Stimulated activated CD4-positive, alpha-beta T cell treated with anti-CD3 and anti-CD28 coated beads, Interleukin-12 subunit alpha, Interleukin-12 subunit beta, amount 100 ng/mL, for 48 hours (primary cell): ENCODE measurements around the gene MKNK1.
"Not testable (repeated sequence)": the region's sequence is repeated elsewhere in the genome, so short reads cannot be mapped to it uniquely, and the experiment has no call there.

Source experiments
- DNase-seq, 3 donors: peaks; one replicate each; pipeline ENCODE4 v3.0.0-alpha.2; 2020; ENCODE audit warnings: low read depth in 2 of 3, low spot score in 1 of 3

The MKNK1 gene

DNA sequence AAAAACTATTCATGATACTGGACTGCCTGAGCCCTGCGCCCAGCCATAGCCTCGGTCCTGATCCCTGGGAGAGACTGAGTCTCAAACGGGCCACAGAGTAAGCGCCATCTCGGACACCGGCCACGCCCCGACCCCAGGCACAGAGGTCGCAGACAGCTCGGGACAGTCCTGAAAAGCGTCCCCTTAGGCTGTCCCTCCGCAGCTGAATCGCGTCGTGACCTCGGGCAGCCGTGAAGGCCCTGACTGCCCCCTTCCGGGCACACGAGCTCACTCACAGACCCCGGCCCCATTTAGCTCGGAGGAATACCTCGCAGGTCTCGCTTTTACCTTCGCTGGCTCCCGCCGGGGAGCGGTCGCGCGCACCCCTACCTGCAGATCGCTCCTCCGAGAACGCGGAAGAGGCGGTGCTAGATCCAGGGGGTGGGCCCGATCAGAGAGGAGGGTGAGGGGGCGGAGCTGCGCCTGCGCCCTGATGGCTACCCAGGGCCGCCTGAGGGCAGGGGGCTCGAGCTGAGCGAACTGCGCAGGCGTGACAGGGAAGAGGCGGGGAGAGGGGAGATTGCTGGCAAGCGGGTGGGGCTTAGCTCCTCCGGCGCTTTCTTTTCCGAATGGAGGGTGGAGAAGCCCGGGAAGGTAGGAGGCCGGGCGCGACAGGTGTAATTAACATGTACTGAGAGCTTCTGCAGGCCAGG, at the start of gene MKNK1:
Gene MKNK1, minus strand, starts transcription at position 411 of the 692 bp plus-strand sequence. CDS start 20,941 bp downstream, outside the sequence.
- peak; percentile 93 to 98 (median 94) for DNase-seq

DNA sequence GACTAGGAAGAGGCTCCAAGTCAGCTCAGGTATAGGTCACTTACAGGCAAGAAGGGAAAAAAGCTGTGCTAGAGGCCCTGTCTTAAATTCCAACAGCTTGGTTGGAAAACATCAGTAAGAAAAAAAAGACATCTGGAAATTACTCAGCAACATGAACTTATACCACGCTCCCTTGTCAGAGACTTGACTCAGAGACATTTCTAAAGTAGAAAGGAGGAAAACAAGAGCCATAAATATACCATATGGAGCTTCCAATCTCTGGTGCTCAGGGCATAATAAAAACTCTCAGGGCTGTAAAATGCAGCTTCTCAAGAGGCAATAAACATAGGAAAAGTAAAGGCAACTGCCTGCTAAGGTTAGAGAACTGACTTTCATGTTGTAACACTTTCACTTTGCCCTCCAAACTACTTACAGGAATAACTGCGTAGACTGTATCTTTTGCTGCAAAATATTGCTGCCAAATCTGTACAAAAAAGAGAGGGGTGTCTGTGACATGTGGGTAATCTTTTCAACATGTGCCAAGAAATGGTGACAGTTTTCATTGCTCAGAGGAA, 49.4 kb upstream of the MKNK1 start:
- DNase-seq = no peak

DNA sequence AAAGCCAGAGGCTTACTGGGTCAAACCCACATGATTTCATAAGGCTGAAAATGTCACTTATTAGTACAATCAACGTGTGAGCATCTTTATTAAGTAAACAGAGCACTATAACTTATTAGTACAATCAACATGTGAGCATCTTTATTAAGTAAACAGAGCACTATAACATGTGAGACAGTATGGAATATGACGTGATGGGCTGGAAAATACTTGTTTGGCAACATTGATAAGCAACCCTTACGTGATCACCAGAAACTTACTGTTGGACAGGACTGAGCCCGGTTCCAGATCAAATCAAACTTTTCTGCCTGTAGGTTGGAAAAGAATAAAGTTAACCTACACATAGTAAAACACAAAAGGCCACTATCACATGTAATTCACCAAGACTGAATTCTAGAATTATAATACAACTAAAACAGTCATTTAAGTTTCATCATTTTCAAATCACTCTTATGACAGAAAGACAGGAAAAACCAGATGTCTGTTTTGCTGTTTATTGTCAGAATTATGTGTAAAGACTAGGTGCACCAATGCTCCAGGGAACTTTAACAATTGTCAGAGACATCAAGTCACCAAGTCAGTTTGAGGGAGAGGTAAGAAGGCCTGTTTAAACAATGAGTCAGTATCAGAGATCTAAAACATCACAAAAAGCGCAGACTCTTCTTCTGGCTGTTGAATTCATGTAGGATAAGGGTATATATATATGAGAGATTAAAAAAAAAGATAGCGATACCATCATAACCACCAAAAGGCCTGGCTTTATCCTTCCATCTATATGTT, 48.4 kb upstream of the MKNK1 start:
- no peak for DNase-seq

DNA sequence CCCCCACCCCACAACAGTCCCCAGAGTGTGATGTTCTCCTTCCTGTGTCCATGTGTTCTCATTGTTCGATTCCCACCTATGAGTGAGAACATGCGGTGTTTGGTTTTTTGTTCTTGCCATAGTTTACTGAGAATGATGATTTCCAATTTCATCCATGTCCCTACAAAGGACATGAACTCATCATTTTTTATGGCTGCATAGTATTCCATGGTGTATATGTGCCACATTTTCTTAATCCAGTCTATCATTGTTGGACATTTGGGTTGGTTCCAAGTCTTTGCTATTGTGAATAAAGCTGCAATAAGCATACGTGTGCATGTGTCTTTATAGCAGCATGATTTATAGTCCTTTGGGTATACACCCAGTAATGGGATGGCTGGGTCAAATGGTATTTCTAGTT, 47.1 kb upstream of the MKNK1 start:
- not testable (repeated sequence) for DNase-seq

DNA sequence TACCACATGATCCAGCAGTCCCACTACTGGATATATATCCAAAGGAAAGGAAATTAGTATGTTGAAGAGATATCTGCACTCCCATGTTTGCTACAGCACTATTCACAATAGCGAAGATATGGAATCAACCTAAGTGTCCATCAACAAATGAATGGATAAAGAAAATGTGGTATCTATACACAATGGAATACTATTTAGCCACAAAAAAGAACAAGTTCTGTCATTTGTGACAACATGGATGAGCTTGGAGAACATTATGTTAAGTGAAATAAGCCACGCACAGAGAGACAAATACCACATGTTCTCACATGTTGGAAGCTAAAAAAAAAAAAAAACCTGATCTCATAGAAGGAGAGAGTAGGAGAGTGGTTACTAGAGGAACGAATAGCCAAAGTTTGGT, 46.4 kb upstream of the MKNK1 start:
- DNase-seq = no peak

DNA sequence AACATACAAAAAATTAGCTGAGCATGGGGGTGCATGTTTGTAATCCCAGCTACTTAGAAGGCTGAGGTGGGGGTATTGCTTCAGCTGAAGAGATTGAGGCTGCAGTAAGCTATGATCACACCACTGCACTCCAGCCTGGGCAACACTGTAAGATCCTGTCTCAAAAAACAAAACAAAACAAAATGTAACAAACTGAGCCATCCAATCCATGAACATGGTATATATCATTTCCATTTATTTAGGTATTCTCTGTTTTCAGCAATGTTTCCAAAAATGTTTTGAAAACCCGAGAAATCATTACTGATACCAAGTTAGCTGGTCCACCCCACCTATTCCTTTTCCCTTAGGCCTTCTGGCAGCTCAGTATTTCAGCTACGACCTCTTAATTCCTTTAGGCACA, 45.7 kb upstream of the MKNK1 start:
- no peak for DNase-seq

DNA sequence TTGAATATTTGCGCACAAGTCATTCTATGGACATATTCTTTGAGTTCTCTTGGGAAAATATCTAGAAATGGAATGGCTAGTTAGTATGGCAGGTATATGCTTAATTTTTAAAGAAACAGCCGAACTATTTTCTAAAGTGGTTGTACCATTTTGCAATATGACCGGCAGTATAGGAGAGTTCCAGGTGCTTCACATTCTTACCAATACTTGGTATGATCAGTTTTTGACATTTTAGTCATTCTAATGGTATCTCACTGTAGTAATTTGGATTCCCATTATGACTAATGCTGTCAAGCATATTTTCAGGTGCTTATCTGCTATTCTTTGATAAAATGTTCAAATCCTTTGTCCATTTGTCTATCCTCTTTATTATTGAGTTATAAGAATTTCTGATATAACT, 43.5 kb upstream of the MKNK1 start:
- no peak for DNase-seq

DNA sequence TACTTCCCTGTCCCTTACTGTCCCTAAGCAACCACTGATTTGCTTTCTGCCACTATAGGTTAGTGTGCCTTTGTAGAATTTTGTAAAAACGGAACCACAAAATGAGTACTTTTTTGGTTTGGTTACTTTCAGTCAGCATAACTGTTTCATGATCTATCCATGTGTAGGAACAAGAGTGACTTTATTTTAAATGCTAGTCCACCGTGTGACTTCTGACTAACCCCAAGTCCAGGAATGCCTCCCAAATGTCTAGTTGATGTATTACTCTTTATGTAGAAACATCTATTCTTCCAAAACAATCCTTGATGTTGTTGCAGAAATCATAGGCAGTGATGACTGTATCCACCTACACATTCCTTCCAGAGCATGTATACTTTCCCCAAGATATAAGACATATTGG, 42.8 kb upstream of the MKNK1 start:
- no peak for DNase-seq

DNA sequence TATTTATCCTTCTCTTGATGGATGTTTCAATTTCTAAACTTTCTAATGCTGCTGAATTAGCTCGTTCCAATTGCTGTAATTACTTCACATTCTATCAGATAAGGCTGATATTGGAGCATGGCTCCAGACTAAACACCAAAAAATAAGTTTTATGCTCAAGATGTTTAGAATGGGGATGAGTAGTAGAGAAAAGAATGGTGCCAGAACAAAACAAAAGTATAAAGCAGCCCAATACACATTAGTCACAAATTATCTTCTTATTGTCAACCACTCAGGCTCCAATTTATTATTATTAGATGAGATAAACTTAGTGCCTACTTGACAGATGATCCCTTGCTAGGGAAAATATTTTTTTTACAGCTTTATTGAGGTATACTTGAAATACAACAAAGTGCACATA, 42.3 kb upstream of the MKNK1 start:
- no peak for DNase-seq

DNA sequence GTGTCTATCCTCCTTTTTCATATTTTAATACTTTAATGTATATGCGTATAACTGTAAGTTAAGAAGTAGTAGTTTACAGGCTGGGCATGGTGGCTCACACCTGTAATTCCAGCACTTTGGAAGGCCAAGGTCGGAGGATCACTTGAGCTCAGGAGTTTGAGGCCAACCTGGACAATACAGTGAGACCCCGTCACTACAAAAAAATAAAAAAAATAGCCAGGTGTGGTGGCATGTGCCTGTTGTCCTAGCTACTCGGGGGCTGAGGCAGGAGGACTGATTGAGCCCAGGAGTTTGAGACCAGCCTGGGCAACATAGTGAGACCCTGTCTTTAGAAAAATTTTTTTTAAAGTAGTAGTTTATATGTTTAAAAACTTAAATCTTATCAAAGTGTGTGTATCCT, 41.7 kb upstream of the MKNK1 start:
- no peak for DNase-seq

DNA sequence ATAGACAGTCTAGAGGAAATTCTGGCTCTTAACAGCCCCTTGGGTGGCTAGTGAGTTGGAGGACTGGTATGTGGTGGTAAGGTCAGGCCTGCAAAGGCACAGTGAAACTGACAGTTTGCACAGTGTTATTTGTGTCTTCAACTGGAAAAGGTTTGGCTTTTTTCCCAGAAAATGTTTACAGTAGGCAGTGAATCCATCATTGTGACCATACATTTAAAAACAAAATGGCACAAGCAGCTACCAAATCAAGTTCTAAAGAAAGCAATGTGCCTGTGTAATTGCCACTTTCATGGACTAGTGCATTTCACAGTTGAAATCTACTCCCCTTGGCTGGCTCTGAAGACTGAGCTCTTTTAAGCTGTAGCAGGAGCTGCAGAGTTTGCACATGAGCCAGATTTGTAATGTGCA, 39.3 kb upstream of the MKNK1 start:
- no peak for DNase-seq

DNA sequence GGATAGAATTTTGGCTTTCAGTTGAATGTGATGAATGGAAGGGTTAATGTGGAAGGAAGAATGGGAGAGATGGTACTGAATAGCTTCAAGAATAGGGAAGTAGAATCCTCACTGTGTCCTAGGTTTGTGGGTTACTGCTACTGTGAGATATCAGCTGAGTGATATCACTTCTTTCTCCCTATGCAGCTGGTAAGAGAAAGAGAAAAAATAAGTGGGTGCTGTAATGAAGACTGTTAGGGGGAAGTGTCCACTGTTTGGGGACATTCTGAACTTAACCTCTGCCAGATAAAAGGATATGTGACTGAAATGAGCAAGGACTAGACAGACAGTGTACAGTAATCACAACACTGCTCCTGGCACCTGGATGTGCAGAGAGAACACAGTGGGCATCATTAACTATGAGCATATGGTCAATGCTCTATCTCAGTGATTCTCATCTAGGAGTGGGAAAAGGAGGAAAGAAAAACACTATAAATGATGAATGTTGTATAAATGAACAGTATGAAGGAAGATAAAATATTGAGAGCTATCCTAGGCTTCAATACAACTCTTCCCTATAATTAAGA, 38.1 kb upstream of the MKNK1 start:
- no peak for DNase-seq

DNA sequence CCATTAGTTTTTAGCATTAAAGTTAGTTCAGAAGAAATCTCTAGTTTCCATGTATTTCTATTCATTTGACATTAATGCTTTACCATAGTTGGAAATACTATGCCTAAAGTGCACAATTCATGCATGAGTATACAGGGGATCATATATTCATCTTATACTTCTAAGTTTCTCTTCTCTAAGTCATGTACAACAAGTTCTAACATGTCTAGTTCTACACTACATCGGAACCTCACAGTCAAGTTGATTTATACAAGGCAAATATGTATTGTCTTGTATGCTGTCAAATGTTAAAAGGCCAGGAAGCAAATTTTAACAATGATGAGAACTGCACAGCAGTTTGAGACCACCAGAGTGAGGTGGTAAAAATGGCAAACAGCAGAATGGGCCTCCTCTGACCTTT, 35.5 kb upstream of the MKNK1 start:
- no peak for DNase-seq

DNA sequence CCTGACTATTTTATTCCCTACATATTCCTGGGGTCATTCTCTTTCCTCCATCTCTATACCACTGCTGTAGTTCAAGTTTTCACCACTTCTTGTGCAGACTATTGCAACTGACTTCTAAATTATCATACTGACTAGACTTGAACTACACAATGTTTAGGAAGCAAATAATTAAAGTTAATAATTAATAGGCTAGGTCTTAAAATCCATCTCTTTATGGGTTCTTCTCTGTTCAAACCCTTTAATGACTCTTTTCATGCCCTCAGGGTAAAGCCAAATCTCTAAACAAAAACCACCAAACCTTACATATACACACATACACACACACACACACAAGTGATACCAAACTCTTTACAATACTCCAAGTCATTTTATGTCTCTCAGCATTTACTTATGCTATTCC, 34.9 kb upstream of the MKNK1 start:
- no peak for DNase-seq

DNA sequence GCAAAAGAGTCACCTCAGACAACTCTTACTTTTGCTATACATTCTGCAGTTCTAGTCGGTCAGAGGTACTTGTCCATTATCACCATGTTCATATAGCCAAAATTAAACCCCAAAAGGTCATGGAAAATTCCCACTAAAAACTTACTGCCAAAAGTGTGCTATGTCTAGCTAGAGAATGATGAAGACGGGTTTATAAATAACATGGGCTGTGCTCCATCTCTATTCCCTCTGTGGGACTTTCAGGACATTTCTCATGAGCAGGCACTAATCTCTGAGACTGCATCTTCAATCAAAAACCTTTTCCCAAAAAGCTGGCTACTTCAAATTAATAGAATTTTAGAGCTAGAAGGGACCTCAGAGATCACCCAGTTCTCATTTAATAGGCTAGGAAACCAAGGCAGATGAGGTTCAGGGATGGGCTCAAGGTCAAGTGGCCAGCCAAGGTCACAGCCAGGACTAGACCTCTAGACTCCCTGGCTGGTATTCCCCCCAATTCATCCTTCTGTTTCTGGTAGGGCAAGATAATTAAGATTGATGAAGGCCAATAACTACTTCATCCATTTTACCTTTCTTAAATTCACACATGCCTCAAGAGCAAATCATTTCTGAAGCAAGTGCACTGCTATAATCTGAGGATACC, 33.5 kb upstream of the MKNK1 start:
- DNase-seq = no peak

DNA sequence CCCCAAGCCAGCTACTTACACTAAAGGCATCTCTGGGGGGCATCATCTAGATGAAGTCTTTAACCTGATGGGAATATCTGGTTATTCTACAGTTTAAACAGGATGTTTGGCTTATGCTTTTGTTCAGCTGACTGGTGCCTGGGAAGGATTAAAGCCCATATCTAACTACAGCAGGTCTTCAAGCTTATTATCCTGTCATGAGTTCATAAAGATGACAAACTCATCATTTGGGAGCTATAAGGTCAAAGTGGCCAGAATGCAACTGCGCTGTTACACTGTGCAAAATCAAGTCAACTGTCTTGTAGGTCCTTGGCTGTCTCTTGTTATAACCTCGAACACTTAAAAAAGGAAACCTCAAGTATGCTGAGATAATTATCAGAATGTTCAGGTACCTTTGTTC, 31.1 kb upstream of the MKNK1 start:
- no peak for DNase-seq

DNA sequence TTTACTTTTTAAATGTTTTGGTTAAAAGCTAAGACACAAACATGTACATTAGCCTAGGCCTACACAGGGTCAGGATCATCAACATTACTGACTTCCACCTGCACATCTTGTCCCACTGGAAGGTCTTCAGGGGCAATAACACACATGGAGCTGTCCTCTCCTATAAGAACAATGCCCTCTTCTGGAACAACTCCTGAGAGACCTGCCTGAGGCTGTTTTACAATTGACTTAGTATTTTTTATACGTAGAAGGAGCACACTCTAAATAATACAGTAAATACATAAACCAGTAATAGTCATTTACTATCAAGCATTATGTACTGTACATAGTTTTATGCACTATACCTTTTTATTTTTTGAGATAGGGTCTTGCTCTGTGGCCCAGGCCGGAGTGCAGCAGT, 26.7 kb upstream of the MKNK1 start:
- no peak for DNase-seq

DNA sequence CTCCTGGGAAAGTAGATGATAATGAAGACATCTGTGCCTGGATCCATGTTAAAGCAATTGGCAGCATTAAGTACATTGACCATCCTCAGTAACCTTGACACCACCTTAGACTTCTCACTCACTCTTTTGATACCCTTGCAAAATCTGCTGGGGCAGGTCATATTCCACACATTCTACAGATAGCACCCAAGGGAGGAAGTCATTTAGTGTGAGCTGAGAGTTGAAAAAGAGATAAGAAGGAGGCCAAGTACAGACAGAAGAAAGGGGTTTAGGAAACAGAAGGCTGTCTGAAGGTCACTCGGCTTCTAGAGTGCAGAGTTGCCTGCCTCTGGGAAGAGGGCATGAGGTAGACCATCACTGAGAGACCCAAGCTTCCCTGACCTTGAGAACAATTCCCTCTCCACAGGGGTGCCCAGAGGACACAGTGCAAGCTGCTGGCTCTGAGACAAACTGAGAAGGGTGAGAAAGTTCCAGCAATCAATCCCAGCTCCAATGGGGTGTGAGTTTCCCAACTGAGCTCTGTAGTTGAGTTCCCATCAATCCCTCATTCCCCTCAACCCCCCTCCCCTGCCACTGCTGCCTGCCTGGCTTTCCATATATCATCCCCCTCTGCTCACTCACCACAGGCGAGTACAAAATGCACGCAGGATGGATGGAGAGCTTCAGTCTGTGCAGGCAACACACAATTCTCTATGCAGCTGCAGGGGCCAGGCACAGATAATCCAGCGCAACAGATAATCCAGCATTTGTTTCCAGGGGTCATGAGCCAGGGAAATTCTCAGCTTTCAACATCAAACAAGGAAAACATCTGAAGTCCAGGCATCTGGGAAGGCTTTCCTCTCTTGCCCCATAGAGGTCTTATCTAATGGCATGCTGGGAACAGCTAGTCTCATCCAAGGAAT, 19.9 kb upstream of the MKNK1 start:
- DNase-seq = no peak

DNA sequence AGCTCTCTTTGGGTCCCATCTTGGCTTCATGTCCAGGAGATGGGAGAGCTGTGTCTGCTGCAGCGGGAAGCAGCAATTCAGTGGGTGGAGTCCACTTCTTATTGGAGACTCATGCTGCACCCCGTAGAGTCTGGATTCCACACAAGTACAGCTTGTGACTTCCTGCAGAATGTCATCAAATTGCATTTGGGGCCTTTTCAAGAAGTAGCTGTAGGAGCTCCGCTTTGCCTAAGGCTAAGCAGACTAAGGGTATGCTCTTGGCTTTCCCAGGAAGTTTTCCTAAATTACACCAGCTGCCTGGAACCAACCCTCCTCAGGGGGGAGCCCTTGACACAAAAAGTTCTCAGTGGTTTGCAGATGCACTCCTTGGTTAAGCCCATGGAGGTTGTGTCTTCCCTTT, 18.3 kb upstream of the MKNK1 start:
- no peak for DNase-seq

DNA sequence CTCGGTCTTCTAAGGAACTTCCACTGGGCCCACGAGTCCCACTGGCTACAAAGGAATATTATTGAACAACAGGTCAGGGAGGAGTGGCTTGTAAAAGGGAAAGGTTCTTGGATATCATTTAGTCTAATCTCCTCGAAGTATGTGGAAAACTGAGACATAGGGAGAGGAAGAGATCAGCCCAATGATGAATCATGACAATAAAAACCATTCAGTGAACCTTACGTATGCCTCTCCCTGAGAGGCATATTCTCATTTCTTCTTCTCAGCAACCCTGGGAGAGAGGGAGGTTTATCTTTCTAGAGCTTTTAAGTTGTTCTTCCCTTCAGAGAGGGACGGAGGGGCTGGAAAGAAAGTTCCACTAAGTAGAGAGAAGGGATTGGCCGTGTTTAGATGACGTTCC, 17.9 kb upstream of the MKNK1 start:
- no peak for DNase-seq
